ENCODE measurements around the gene SET. TPM values are rescaled to one million over a fixed set of nuclear protein-coding genes. Genes with fewer than 3 reads are reported as not detected.

SET gene
- total and polyA plus RNA-seq, 2 of the 8 experiments (the other 6 are each of a cell fraction or from before 2014, with no cell fraction given): 466 to 1,345 TPM

DNA sequence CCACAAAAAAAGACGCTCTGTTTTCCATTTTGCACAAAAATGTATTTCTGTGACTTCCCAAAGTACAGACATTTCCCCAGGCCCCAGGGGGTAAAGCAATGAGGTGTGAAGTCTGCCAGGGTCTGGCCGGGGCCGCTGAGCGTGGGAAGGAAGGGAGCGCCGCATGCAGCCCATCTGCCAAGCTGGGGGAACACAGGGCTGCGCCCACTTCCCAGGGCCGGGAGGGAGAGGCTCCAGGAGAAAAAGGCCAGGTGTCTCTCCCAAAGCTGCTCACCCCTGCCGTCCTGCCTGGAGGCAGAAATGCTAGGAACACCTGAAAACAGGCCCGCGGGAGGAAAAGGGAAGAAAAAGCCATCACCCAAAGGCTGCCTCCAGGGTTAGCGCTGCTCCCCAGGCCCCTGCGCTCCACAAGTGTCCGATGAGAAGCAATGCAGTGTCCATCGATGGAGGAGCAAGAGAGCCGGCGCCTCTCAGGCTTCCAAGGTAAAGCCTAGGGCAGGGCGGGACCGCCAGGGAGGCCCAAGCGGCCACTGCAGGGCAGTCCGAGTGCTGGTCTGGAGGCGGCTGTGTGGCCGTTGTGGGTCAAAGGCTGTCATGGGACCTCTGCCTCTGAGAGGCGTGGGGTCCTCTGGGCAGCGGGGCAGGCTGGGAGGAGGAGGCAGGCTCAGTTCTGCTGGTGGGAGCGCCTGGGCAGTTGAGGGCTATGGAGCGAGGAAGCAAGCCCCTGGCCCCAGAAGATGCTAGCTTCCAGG lies 40.9 kb downstream of the SET start:
- no peak overlapping the region for H3K4me3 ChIP-seq (ENCODE audit: extremely low read depth in 1 of 4, insufficient read depth in 2 of 4, low read depth in 3 of 4, low read length in 4 of 4)
- no peak overlapping the region for H2BK12ac ChIP-seq (ENCODE audit: low read depth, low read length)
- no peak overlapping the region for H3K18ac ChIP-seq (ENCODE audit: extremely low read depth, low read length)
- H3K4me2 ChIP-seq (ENCODE audit: insufficient read depth in 1 of 2, low read depth in 2 of 2, low read length in 2 of 2): no peak overlapping the region
- H3K79me2 ChIP-seq (ENCODE audit: control insufficient read depth in 1 of 2, insufficient read depth in 2 of 2, low read length in 2 of 2): no peaks in the 10 kb centered on the region
- H2BK5ac ChIP-seq (ENCODE audit: low read depth, low read length): no peak overlapping the region
- H2BK20ac ChIP-seq (ENCODE audit: low read length): no peak overlapping the region
- H3K23me2 ChIP-seq (ENCODE audit: low read depth, low read length): peaks cover 3% of the 10 kb centered on the region; the same call in 1 of the 2 replicates
- no peak overlapping the region for H3K27ac ChIP-seq (ENCODE audit: low read depth, low read length)
- 92% methylated on average over 24 of the region's 27 CpGs; no CpG with 5 or more reads in 1 of the 2 experiments for WGBS, 2 experiments (ENCODE audit: extremely low coverage in 1 of 2, insufficient coverage in 1 of 2, insufficient read length in 1 of 2, insufficient replicate concordance in 2 of 2, low coverage in 1 of 2, low lambda C conversion rate in 2 of 2, missing lambda C conversion rate in 1 of 2)
- H3K36me3 ChIP-seq (ENCODE audit: control insufficient read depth in 2 of 4, insufficient read depth in 4 of 4, low read length in 3 of 4): peaks cover 0 to 2% (median under 1%) of the 10 kb centered on the region in 4 experiments; a peak in 1 of 8 replicates
- no peak overlapping the region for H2BK15ac ChIP-seq (ENCODE audit: low read length)
- DNase-seq (ENCODE audit: low read depth in 1 of 2, low spot score in 2 of 2) (no peak), FAIRE-seq (no peak)
- H4K91ac ChIP-seq (replicated peaks; ENCODE audit: insufficient read length, low read length): no peak overlapping the region
- no peak overlapping the region for H2AK5ac ChIP-seq (ENCODE audit: low read depth, low read length)
- CTCF ChIA-PET (ENCODE audit: partially characterized antibody): interaction anchor here (1.0 to 2.6 kb wide), 4 partner anchors 81 to 124 kb away, joined by 3 to 9 read pairs (median 3); no protein-coding TSS in a partner anchor
- no peaks in the 10 kb centered on the region for H3K27me3 ChIP-seq (replicated peaks in 1 of 4; ENCODE audit: control insufficient read depth in 3 of 4, extremely low read depth in 1 of 4, insufficient read depth in 3 of 4, low read length in 3 of 4)
- no peak overlapping the region for H3K23ac ChIP-seq (ENCODE audit: insufficient read length)
- no peak overlapping the region for H3K4ac ChIP-seq (replicated peaks; ENCODE audit: insufficient read length, low read depth, low read length)
- H3K56ac ChIP-seq (replicated peaks; ENCODE audit: insufficient read length, low read depth, low read length): peak overlapping the region; percentile 6
- H2AFZ ChIP-seq (ENCODE audit: low read length): no peak overlapping the region
- POLR2A ChIA-PET (ENCODE audit: partially characterized antibody): interaction anchor here (0.6 to 1.8 kb wide), 4 partner anchors 34 to 159 kb away, joined by 3 to 4 read pairs (median 4); no protein-coding TSS in a partner anchor
- H3K14ac ChIP-seq (ENCODE audit: insufficient read length): no peak overlapping the region
- H2BK120ac ChIP-seq (replicated peaks; ENCODE audit: low read depth, low read length): no peak overlapping the region
- no peak overlapping the region for H4K8ac ChIP-seq (ENCODE audit: extremely low read depth, insufficient read depth, low read length)
- H3K79me1 ChIP-seq (ENCODE audit: low read depth, low read length): peaks cover 2% of the 10 kb centered on the region; the same call in 1 of the 2 replicates
- no peaks in the 10 kb centered on the region for H4K20me1 ChIP-seq (replicated peaks in 1 of 2; ENCODE audit: control insufficient read depth in 1 of 2, insufficient read depth in 2 of 2, low read length in 2 of 2)
- no peak overlapping the region for H4K5ac ChIP-seq (ENCODE audit: insufficient read length, low read depth, low read length)
- peaks cover 0 to 1% (median 0%) of the 10 kb centered on the region in 4 experiments; a peak in 1 of 7 replicates for H3K4me1 ChIP-seq (replicated peaks in 1 of 4; ENCODE audit: control insufficient read depth in 3 of 4, insufficient read depth in 4 of 4, low read length in 3 of 4)
- no peaks in the 10 kb centered on the region for H3K9me3 ChIP-seq (ENCODE audit: insufficient read depth in 2 of 2, low read depth in 1 of 2, low read length in 1 of 2)
- no peak overlapping the region for H3K9ac ChIP-seq (replicated peaks in 1 of 4; ENCODE audit: extremely low read depth in 1 of 4, low read depth in 3 of 4, low read length in 3 of 4)
- TF ChIP-seq SP2 (IDR thresholded peaks at IDR 0.05; ENCODE audit: low read length) (no peak), CTBP2 (IDR thresholded peaks at IDR 0.05; ENCODE audit: borderline replicate concordance, insufficient read depth, insufficient read length, low read length) (no peak), SIN3A (conservative IDR thresholded peaks at IDR 0.05 in 1 of 2, IDR thresholded peaks at IDR 0.05 in 1 of 2; ENCODE audit: low read depth in 1 of 2, low read length in 2 of 2) (no peak), GTF2F1 (IDR thresholded peaks at IDR 0.05; ENCODE audit: borderline replicate concordance, low read depth, low read length) (no peak), SRF (IDR thresholded peaks at IDR 0.05; ENCODE audit: low read depth, low read length) (no peak), RXRA (IDR thresholded peaks at IDR 0.05; ENCODE audit: insufficient read depth, low read depth, low read length) (no peak), CHD2 (IDR thresholded peaks at IDR 0.05; ENCODE audit: low read length) (no peak)
- TF ChIP-seq, protein P1, sequence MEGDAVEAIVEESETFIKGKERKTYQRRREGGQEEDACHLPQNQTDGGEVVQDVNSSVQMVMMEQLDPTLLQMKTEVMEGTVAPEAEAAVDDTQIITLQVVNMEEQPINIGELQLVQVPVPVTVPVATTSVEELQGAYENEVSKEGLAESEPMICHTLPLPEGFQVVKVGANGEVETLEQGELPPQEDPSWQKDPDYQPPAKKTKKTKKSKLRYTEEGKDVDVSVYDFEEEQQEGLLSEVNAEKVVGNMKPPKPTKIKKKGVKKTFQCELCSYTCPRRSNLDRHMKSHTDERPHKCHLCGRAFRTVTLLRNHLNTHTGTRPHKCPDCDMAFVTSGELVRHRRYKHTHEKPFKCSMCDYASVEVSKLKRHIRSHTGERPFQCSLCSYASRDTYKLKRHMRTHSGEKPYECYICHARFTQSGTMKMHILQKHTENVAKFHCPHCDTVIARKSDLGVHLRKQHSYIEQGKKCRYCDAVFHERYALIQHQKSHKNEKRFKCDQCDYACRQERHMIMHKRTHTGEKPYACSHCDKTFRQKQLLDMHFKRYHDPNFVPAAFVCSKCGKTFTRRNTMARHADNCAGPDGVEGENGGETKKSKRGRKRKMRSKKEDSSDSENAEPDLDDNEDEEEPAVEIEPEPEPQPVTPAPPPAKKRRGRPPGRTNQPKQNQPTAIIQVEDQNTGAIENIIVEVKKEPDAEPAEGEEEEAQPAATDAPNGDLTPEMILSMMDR (IDR thresholded peaks at IDR 0.05; ENCODE audit: control extremely low read depth in 1 of 3, insufficient read depth in 1 of 3, low read depth in 1 of 3, low read length in 3 of 3): no peak

Data from H1 (cell line).